K562 (cell line): ENCODE data around the gene IP6K3. TPM values are rescaled to one million over a fixed set of nuclear protein-coding genes. Genes with fewer than 3 reads are reported as not detected.

Experiments
- CBX5 ChIP-seq: IDR thresholded peaks from 2 replicates; pipeline ENCODE4 v1.6.1; 2014; ENCODE audit warnings: low read depth, borderline replicate concordance
- CHCHD3 ChIP-seq: fragments of 250-450 bp; sonication (Bioruptor Pico); IDR thresholded peaks from 2 replicates; pipeline ENCODE4 v2.1.2; 2022; ENCODE audit warnings: mild to moderate bottlenecking
- COPS2 ChIP-seq: fragments of 450-650 bp; conservative IDR thresholded peaks from 2 replicates; pipeline ENCODE4 v1.6.1; 2016; ENCODE audit warnings: mild to moderate bottlenecking, moderate library complexity
- E2F3 ChIP-seq: fragments of 250-450 bp; sonication (Bioruptor Pico); IDR thresholded peaks from 2 replicates; pipeline ENCODE4 v1.4.0; 2020; ENCODE audit warnings: mild to moderate bottlenecking
- ESRRA ChIP-seq: fragments of 450-650 bp; IDR thresholded peaks from 2 replicates; pipeline ENCODE4 v1.6.1; 2014; ENCODE audit warnings: low read depth, mild to moderate bottlenecking, moderate library complexity, borderline replicate concordance
- MGA ChIP-seq: fragments of 450-650 bp; IDR thresholded peaks from 2 replicates; pipeline ENCODE4 v1.6.1; 2016; ENCODE audit warnings: mild to moderate bottlenecking, moderate library complexity
- MLLT1 ChIP-seq, 2 experiments: fragments of 450-650 bp; IDR thresholded peaks; 2 replicates each; pipeline ENCODE4 v1.6.1; 2016
- PCBP1 ChIP-seq: fragments of 200-400 bp; formaldehyde crosslinking; IDR thresholded peaks from 2 replicates; pipeline ENCODE4 v1.6.1; 2018; ENCODE audit warnings: mild to moderate bottlenecking, low read depth, low read length; ENCODE audit not compliant: poor library complexity, severe bottlenecking
- RAD51 ChIP-seq: fragments of 450-650 bp; IDR thresholded peaks from 2 replicates; pipeline ENCODE4 v1.7.1; 2016; ENCODE audit warnings: low read depth, mild to moderate bottlenecking, borderline replicate concordance
- TAF1 ChIP-seq: IDR thresholded peaks from 2 replicates; pipeline ENCODE4 v1.6.1; 2011; ENCODE audit warnings: mild to moderate bottlenecking, low read length, moderate library complexity; ENCODE audit not compliant: insufficient read depth, control insufficient read depth, severe bottlenecking; ENCODE audit errors: extremely low read depth
- ZNF212 ChIP-seq: fragments of 450-650 bp; formaldehyde crosslinking; IDR thresholded peaks from 2 replicates; pipeline ENCODE4 v1.4.0; 2020; ENCODE audit warnings: mild to moderate bottlenecking
- ZNF3 ChIP-seq: fragments of 250-450 bp; sonication (Bioruptor Pico); IDR thresholded peaks from 2 replicates; pipeline ENCODE4 v1.5.0; 2021; ENCODE audit warnings: mild to moderate bottlenecking, moderate library complexity
- polyA plus RNA-seq, 8 experiments: library from polyadenylated mRNA; depleted of rRNA in 4 of 8; stranded (reverse) in 5 of 8; unstranded in 3 of 8; fragments of >200 nt; fragmentation: Nextera tagmentation in 2 of 8; fragmentation: Illumina TruSeq in 1 of 8; extraction: Ambion mirVana in 2 of 8; extraction: Trizol in 1 of 8; gene quantifications; 2 replicates each; pipeline versions ENCODE4 v1.2.1 to v1.2.3, GENCODE V29; 2011 to 2014; ENCODE audit warnings: inconsistent platforms in 1 of 8, missing spikeins in 1 of 8
- total RNA-seq, 7 experiments: library from RNA; depleted of rRNA in 6 of 7; stranded (reverse); fragments of >200 nt in 6 of 7; fragmentation: Illumina TruSeq in 2 of 7; extraction: Trizol in 2 of 7; gene quantifications; 2 replicates each; pipeline versions ENCODE4 v1.2.1 to v1.2.3, GENCODE V29; 2011 to 2021; ENCODE audit warnings: low replicate concordance in 1 of 7
- TF ChIP-seq, protein P1 (sequence below): fragments of 450-650 bp; IDR thresholded peaks from 2 replicates; pipeline ENCODE4 v1.6.1; 2017; ENCODE audit warnings: antibody characterized with exemption
- TF ChIP-seq, protein P2 (sequence below): fragments of 250-450 bp; sonication (Bioruptor Pico); IDR thresholded peaks from 2 replicates; pipeline ENCODE4 v1.5.0; 2021

The IP6K3 gene
- total and polyA plus RNA-seq, 9 of the 15 experiments (the other 6 are each of a cell fraction or from before 2014, with no cell fraction given), result not detected

- TF ChIP-seq ZNF212 (CRISPR knock-in tag) (no peak), CHCHD3 (CRISPR knock-in tag) (no peak), COPS2 (no peak), ESRRA (no peak), ZNF3 (no peak), CBX5 (no peak), E2F3 (CRISPR knock-in tag) (no peak), RAD51 (peak; percentile 59), PCBP1 (no peak), TAF1 (no peak), MLLT1 (IDR thresholded peaks at IDR 0.05) (no peak), MGA (peak; percentile 51; the same call in 1 of the 2 replicates)
- TF ChIP-seq, protein P1, sequence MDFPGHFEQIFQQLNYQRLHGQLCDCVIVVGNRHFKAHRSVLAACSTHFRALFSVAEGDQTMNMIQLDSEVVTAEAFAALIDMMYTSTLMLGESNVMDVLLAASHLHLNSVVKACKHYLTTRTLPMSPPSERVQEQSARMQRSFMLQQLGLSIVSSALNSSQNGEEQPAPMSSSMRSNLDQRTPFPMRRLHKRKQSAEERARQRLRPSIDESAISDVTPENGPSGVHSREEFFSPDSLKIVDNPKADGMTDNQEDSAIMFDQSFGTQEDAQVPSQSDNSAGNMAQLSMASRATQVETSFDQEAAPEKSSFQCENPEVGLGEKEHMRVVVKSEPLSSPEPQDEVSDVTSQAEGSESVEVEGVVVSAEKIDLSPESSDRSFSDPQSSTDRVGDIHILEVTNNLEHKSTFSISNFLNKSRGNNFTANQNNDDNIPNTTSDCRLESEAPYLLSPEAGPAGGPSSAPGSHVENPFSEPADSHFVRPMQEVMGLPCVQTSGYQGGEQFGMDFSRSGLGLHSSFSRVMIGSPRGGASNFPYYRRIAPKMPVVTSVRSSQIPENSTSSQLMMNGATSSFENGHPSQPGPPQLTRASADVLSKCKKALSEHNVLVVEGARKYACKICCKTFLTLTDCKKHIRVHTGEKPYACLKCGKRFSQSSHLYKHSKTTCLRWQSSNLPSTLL, result no peak
- TF ChIP-seq, protein P2, sequence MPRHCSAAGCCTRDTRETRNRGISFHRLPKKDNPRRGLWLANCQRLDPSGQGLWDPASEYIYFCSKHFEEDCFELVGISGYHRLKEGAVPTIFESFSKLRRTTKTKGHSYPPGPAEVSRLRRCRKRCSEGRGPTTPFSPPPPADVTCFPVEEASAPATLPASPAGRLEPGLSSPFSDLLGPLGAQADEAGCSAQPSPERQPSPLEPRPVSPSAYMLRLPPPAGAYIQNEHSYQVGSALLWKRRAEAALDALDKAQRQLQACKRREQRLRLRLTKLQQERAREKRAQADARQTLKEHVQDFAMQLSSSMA (CRISPR knock-in tag), result no peak
Observed at GRCh38 chr6:33742092-33742491, 4.6 kb downstream of the IP6K3 start (continued).
